Non-pigmented ciliary epithelial cell (primary cell): ENCODE data around the gene KCNJ16.

Experiments
- DNase-seq: peaks from one replicate; pipeline ENCODE4 v3.0.0-alpha.2; 2010; ENCODE audit warnings: low read depth

Gene KCNJ16

DNA sequence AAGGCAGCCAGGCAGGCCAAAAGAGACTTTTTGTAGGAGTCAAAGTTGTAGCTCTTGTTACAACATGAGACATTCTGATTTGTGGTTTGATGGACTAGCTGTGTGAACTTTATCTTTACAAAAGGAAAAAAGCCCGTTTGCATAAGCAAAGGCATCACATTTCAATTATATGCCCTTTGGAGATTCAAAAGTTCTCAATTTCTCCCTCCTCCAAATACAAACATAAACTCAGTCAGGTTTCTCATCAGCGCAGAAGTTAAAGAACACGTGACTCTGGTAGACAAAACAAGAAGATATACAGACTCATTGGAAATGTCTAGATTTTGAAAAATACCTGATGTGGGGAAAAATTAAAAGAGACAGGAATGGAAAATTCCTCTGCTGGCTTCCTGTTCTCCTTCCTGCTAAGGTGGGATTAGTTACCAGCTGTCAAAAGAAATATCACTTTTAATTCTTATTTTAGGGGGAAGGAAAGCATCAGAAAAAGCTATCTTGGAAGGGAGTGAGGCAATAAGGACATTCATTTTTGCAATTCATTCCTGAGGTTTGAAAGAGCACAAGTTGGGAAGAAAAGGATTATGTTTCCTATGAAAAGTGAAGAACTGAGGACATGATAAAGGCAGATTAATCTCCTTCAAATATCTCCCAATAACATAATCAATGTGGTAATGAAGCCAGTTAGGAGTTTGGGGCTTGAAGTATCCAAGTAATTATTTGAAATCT is 4.6 kb upstream of the KCNJ16 start:
- no peak for DNase-seq

DNA sequence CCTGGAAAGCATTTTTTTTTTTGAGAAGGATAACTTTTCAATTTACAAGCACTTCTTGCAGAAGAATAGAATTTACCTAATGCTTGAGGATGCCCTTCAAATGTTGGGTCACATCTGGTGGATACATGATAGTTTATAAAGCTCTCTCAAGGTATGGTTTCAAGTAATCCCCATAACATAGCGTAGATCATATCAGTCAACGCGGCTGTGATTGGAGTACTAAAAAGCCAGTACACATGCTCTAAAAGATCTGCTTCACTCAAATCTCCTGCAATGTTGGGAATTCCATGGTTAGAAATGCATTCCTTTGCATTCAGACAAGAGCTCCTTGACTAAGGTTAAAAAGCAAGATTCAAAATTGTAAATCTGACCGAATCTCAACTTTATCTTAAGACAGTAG is 3.9 kb upstream of the KCNJ16 start:
- DNase-seq: no peak

DNA sequence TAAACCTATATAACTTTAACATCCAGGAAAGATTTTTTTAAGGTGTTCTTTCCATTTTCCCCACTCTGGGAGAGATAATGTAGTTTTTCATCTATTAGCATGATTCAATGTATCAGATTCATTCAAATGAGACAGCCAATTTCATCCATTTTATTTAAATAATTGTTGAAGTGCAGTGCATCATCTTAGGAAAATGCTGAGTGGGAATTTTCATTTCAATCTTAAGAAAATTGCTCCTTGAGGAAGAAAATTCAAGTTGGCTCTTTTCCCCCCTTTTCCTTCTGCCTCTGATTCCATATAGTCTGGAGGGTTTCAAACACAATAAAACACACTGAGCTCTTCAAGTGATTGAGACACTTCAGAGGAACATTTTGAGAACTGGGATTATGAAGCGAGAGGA is 3.4 kb upstream of the KCNJ16 start:
- DNase-seq: no peak

DNA sequence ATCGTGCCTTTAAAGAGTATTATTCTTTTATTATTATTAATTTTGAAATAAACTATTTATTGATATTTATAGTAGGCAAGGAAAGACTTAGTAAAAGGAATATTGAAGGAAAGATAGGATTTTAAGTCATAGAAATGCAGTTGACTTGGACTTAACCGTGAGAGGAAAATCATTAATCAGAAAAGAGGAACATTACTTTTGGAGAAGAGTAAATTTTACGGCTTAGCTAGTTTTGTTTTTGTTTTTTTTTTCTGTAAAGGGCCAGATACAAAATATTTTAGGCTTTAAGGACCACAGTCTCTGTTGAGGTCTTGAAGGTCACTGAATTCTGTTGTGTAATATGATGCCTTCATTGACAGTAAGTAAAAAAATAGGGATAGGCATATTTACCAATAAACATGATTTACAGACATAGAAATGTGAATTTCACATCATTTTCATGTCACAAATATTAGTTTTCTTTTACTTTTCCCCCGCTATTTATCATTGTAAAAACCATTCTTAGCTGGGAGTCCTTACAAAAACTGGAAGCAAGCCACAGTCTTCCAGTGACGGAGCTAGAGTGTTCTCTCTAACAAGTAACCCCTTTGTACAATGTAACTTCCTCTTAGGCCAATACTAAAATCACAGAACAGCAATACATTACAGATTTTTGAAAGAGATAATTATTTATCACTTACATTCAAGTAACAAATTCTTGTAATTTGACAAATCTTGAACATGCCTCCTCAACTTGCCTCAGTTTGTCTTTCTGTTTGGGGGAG is 2.3 kb upstream of the KCNJ16 start:
- no peak for DNase-seq

DNA sequence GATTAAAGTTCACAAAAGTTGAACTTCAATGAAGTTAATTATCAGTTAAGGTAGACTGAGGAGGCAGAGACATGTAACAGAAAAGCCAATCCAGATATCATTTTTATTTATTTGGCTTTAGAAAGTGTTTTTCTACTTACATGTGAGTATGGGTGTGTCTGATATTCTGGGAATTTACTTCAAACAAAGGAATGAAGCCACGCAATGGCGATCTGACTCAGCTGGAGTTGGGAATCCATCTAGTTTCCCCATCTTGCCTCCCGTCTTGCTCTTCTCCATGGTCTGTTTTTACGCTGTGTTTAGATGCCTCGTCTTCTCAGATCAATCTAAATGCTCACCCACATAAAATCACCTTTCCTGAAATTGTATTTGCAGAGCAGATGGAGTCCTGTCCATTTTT is 1.7 kb upstream of the KCNJ16 start:
- no peak for DNase-seq

DNA sequence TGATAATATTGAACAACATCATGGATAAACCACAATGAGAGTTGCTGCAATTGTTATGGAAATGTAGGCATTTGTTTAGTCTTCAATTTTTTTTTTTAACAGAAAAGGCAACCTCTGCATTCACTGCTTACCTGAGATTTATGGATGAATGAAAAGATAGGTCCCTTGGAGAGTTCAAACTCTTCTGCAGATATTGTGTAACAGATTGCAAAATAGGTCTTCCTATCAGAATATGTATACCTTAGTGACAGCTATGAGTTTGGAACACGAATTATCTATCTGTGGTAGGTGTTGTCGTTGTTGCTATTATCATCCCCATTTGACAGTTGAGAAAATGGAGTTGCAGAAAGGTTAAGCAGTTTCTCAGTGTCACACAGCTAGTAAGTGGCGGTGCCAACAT is 1.2 kb upstream of the KCNJ16 start:
- no peak for DNase-seq

DNA sequence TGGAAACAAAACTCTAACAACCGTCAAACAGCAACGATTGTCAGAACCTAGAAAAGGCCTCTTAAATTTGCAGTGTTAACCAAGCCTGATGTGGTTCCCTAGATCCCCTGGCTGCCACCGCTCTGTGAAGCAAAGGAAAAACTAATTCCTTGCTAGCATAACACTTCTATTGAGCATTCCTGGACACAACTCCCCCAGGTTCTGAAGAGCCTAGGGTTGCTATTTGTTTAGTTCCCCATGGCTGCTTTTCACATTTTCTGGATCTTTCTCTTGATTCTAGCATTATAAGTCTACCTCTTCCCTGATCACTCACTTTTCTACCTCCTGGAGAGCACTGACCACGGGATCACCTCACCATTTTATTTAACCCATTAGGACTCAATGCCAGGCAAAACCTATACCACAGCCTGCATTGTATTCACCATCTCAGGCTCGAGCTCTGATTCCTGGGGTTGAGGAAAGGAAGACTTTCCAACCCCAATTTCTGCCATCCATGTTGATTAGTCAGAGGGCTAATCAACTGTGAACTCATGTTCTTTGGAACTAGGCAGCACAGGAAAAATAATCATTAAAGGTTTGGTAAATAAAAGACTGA is 692 bp upstream of the KCNJ16 start:
- no peak for DNase-seq

DNA sequence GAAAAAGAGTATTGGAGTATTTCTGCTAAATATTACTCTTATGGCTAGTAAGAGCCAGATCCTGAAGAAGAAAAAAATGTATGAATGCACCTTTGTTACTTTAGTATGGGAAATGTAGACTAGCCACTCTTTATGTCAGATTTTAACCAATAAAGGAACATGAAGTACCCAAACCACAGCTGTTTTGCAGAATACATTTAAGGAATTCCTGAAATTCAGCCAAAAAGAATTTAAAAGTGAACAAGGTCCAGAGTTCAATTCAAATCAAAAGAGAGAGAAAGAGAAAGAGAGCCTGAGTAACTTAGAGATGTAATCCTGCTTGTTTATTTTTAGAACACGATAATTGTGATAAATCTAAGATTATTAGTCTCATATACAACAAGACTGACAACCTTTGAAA is 1.2 kb downstream of the KCNJ16 start:
- no peak for DNase-seq

DNA sequence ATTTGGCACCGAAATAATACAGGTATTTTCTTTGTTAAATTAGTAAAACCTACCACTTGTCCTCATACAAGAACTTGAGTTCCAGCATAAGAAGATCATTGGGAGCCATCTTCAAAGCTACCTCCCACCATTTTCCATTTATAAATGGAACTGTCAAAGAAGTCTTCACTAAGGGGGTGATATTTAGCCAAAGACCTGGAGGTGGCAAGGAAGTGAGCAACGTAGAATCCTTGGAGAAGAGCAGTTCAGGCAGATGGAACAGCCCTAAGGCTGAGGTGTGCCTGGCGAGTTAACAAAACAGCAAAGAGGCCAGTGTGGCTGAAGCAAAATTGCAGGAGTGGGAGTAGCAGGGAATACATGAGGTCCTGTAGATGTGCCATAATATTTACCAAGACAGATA is 1.8 kb downstream of the KCNJ16 start:
- no peak for DNase-seq

DNA sequence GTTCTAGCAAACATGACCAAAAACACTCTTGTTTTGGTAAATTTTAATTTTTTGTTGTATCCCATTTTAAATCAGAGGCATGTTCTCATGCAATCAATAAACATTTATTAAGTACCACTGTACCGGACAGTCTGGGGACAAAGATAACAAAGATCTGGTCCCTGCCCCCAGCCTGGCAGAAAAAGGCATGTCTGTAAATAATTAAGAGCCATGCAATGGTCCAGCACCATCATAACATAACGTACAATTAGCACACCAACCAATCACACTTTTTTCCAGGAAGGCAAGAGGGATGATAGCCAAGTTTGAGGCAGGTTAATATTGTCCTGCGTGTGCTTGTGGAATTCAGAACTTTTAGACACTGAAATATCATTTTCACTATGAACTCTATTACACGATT is 3.5 kb downstream of the KCNJ16 start:
- no peak for DNase-seq

DNA sequence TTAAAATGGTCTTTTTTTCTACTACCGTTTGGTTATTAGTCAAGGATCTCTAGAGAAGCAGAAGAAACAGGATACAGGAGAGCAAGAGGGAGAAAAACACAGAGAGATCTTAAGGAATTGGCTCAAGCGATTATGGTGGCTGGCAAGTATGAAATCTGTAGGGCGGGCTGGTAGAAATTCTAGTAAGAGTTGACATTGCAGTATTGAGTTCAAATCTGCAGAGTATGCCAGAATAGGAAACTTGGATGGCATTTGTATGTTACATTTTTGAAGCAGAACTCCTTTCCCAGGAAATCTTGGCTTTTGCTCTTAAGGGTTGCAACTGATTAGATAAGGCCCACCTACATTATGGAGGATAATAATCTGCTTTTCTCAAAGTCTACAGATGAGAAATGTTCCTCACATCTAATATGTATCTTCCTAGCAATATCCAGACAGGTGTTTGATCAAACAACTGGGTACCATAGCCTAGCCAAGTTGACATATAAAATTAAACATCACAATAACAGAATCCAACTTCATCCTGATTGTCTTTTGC is 4.0 kb downstream of the KCNJ16 start:
- DNase-seq: no peak

DNA sequence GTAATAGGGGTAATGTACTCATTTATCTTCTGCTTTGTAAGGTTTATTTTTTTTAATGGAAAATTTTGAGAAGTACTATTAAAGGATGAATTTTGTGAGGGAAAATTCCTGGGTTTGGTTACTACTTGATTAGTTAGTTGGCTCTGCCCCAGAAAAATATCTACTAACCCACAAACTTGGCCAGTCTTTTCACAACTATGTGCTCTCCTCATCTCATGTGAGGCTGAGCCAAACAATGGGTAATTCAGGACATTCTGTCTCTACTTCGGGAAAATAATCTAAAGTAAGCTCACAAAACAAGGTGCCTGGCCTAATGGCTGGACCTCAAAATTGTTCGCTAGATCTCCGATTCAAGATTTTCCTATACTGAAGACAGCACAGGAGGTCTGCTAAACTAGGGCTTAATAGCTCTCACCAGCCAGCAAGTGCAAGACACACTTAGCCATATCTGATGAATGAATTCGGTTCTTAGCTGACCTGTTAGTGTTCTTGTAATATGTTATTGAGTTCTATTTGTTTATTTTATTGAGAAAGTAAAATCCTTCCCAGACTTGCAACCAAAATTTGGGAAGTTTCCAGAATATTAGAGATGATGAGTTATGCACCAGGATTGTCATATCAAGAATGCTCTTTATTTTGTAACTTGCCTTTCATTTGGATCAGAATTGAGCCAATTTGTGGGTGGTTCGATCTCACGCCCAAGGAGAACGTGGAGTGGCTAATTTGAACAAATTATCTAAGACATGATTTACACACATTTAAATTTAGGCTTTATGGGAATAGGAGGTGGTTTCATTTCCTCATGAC is 5.7 kb downstream of the KCNJ16 start:
- peak; percentile 64 for DNase-seq

DNA sequence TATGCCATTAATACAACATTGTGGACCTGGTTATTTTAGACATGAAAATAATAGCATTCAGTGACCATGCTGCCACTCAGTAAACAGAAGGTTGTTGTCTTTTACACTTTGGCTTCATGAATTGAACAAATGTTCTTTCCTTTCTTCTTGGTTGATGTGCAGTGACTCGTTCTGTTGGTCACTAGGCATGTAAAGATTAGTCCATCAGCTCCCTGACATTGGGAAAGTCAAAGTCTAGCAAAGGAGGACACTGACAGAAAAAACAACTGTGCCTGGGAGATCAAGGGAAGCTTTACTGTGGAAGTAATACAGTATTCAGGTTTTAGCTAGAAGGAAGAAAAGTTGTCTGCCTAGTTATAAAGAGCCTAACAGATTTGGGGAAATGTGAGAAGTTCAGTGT is 6.9 kb downstream of the KCNJ16 start:
- DNase-seq: no peak

DNA sequence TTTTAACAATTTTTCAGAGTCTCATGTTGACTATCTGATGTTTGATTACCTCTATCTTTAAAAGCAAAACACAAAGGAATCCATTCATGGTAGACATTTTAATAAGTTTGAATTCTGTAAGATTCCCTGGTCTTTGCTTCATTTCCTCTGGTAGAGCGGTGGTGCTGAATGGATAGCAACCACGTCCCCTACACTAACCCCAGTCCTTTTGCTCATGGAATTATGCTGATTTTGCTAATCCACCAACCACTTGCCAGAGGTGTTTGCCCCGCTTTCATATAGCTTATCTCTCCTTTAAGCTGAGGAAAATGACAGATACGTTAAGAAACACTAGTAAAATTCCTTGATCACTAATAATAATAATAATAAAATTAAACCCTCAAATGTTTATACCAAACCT is 9.5 kb downstream of the KCNJ16 start:
- no peak for DNase-seq

DNA sequence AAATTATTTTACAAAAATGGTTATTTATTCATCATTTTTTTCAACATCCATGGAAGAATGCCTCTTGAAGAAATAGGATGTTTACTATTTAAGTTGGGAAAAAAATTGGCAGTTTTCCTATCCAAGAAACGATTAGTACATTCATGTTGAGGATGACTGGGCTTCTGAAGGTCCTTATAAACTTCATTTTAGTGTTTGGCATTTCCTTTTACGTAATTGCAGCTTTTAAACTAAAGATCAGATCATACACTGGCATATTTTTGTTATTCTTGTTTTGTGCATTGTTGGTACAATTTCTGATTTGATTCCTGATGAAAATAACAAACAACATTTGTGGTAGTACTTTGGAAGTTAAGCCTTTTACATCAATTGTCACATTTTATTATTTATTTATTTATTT is 11.5 kb downstream of the KCNJ16 start:
- no peak for DNase-seq

DNA sequence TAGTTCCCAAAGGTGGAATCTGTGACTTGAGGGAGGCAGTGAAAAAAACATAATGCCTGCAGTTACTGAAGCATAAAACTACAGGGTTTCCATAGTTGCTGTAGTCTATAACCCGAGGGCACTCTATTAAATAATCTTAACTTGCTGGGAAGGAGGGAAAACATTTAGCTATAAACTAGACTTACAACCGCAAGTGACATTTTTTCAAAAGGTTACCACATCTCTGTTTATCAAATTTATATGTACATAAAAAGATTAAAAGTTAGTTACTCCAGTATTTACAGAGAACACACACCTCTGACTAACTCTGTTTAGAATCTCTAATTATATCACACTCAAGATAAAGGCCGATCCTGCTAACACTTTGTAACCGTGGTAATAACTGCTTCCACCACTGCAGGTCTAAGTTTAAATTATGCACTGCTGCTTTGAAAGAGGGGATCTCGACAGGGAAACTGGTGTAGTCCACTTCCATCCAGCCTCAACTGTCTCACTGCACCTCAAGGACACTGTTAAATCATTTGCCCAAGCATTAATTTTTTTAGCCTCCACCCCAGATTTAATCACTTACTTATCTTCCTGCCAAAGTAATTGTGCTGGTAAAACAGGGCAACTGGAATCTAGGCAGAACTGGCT is 14.6 kb downstream of the KCNJ16 start:
- DNase-seq: no peak

DNA sequence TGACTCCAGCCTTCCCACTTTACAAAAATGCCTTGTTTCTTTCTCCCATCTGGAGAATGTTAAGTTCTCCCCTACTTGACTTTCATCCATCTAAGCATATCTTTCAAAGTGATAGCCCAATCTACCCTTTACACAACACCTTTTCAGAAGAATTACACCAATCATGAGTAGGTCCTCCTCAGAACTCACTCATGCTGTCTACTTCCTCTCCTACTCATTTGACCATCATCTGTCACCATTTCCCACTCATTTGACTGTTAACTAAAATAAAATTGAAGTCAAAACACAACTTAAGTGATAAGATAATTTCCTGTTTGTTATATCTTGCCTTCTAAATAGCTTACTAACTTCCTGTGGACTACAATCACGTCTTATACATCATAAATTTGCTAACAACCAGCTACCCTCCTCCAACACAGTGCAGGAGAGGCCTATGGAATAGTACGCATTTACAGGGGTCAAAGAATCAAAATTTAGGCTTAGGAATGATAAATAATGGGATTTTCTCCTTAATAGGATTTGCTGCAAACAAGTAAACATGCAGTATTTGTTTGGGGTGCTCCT is 16.1 kb downstream of the KCNJ16 start:
- DNase-seq: no peak

DNA sequence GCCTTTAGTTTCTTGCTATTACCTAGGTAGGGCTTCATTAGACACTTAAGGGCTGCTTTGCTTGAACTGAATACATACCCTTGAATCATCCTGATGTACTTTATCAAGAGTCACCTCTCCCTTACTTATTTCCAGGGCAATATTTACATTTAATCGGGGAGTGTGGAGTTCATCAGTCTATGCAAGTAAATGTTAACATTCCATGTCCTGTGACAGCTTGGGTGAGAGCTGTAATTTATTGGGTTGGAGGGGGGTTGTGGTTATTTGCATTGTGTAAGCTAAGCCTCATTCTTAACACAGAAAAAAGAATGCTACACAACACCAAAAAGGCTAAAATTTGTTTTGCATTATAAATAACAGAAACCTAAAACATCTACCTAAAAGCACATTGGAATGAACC is 16.7 kb downstream of the KCNJ16 start:
- no peak for DNase-seq

DNA sequence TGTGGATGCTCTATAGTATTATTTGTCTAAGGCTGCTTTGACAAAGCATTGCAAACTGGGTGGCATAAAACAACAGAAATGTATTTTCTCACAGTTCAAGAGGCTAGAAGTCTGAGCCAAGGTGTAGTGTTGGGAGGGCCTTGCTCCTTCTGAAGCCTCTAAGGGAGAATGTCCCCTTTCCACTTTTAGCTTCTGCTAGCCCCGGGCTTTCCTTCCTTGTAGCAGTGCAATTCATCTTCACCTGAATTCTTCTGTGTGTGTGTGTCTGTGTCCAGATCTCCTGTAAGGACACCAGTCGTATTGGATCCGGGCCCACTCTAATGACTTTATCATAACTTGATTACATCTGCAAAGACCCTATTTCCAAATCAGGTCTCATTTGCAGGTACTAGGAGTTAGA is 18.1 kb downstream of the KCNJ16 start:
- DNase-seq: no peak

DNA sequence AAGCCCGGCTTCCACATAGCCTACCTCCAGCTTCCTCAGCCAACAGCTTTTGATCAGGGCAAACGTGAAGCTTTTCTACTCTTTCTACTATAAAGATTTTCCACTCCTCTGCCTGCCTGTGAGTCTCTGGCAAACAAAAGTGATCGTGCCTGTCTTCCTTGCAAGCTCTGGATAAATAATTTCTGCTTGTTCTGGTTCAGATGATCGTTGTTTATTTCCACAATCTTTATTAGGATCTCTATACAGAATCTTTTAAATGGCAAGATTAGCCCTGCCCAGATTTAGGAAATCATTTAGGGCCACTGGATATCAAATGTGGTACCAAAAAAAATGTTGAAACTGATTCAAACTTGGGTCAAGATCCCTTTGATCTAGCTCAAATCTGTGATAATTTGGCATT is 20.4 kb downstream of the KCNJ16 start:
- DNase-seq: no peak

DNA sequence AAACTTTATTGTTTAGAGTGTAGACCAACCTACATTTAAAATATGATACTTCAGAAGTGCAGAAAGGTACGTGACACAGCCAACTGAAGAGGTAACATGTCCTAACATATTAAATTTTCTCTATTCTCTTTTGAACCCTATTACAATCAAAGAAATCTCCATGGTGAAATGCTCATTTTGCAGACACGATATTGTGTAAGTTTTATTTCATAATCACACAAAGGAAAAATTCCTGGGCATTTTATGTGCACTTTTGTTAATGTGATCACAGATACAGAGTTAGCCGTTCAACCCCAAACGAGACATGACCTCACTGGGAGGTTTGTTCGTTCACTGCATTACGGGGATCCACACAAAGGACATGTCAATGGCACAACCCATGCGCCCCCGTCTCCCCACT is 21.8 kb downstream of the KCNJ16 start:
- no peak for DNase-seq

DNA sequence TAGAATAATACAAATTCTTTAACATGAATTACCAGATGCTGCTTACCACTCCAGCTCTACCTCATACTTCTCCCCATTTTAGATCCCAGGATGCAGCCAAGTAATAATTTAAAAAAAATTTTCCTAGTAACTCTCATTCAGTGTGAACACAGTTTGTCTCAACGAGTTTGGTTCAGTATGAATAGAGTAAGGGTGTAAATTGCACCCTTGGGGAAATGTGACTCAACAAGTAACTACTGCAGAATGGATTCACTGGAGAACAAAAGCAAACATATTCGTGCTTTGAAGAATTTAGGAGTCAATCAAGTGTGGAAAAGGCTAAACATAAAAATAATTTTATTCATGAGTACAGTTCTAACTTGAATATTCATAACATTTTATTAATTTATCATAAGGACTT is 23.0 kb downstream of the KCNJ16 start:
- no peak for DNase-seq
